B cell (primary cell): ENCODE measurements around the gene COX6B2.

Source experiments
- CTCF ChIP-seq: fragments of 200-600 bp; IDR thresholded peaks from one replicate; pipeline ENCODE4 v1.8.0; 2022; ENCODE audit warnings: antibody characterized with exemption, mild to moderate bottlenecking
- EZH2 ChIP-seq: IDR thresholded peaks from 2 replicates; pipeline ENCODE4 v1.6.1; 2012; ENCODE audit warnings: borderline replicate concordance, low read depth, mild to moderate bottlenecking, moderate library complexity, low read length; ENCODE audit not compliant: insufficient read depth, poor library complexity, severe bottlenecking

DNA sequence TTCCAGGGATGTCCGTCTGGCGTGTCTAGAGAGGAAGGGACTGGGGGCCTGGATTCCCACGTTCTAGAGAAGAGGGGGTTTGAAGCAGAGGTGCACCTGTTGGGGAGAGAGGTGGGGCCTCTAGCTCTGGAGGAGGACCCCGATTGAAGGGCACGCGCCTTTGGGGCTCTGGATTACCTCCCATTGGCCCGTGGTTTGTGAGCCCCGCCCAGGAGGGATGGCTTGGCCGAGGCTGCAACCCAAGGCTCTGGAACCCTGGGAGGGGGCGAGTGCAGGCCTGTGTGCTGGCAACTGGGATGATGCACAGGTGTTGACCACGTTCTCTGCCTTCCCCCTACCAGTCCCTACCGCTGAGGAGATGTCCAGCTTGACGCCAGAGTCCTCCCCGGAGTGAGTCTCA is 49.5 kb downstream of the COX6B2 start:
- TF ChIP-seq CTCF (no peak), EZH2 (no peak)
